Vagina (tissue), 2 donors: ENCODE data around the gene TBXAS1.

Experiments used
- CTCF ChIP-seq, 3 experiments: fragments of 450-650 bp in 2 of 3; fragments of 200-600 bp in 1 of 3; sonication (generic) in 1 of 3; IDR thresholded peaks; one replicate each; pipeline ENCODE4 v1.5.1; 2017 to 2019; ENCODE audit warnings: antibody characterized with exemption in 3 of 3, mild to moderate bottlenecking in 2 of 3, moderate library complexity in 2 of 3
- POLR2A ChIP-seq, 2 donors: fragments of 450-650 bp; IDR thresholded peaks; one replicate each; pipeline ENCODE4 v1.6.1; 2017; ENCODE audit warnings: antibody characterized with exemption in 2 of 2, mild to moderate bottlenecking in 2 of 2, moderate library complexity in 2 of 2
- POLR2AphosphoS5 ChIP-seq, 2 donors: sonication (generic); formaldehyde crosslinking; IDR thresholded peaks; one replicate each; pipeline ENCODE4 v1.9.0; 2017; ENCODE audit warnings: antibody characterized with exemption in 2 of 2, mild to moderate bottlenecking in 2 of 2, low read depth in 1 of 2; ENCODE audit not compliant: insufficient read depth in 1 of 2

GRCh38 chr7:139936760-139937310 lies 107.8 kb downstream of the TBXAS1 start:
- TF ChIP-seq CTCF (IDR thresholded peaks at IDR 0.05) (no peak), POLR2A (IDR thresholded peaks at IDR 0.05) (no peak), POLR2AphosphoS5 (IDR thresholded peaks at IDR 0.05; ENCODE audit: insufficient read depth in 1 of 2, low read depth in 1 of 2) (no peak)
